HL-60/S4 treated with phorbol 12-myristate 13-acetate at 8.2 ng/mL for 4 days and 3 days (cell line): ENCODE results near the gene PLAC1.

Experiments
- in situ Hi-C: fragments of 300-500 bp; cut with MboI; formaldehyde crosslinking; loops from 2 replicates; pipeline ENCODE4 v1.15.0; 2022; ENCODE audit warnings: low sequenced_read_pairs

Gene PLAC1

DNA sequence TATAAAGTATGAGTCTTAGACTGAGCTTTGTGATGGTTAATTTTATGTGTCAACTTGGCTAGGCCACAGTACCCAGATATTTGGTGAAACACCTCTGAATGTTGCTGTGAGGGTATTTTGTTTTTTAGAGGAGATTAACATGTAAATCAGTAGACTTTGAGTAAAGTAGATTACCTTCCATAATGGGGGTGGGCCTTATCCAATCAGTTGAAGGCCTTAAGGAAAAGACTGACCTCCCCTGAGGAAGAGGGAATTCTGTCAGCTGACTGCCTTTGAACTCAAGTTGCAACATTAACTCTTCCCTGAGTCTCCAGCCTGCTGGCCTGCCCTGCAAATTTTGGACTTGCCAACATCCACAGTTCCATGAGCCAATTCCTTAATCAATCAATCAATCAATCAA, 66.0 kb downstream of the PLAC1 start:
- in situ Hi-C loops, result no loop called here

DNA sequence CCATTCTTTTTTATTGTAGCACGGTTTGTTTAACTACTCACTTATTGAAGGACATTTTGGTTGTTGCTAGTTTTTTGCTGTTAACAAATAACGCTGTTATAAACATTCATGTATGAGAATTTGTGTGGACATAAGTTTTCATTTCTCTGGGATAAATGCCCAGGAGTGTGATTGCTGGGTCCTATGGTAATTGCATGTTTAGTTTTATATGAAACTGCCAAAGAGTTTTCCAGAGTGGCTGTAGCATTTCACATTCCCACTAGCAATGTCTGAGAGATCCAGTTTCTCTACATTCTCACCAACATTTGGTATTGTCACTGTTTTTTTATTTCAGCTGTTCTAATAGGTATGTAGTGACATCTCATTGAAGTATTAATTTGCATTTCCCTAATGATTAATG, 66.8 kb downstream of the PLAC1 start:
- in situ Hi-C loops, result no loop called here

DNA sequence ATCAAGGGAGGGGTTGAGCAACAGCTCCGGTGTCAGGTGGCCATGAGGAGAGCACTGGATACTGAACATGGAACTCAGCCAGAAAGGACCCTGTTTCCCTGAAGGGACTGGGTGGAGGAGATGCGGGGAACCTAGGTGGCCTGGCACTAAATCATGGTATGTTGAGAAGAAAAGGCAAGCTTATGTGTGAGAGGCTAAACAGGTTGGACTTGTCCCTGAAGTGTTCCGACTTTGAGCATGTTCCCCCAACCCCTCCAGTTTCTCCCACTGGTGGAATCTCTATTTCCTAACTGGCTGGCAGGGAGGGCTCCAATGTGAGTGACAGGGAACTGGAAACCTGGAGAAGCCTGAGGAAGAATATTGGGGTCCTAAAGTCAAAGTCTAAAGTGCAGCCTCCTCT, 69.5 kb downstream of the PLAC1 start:
- in situ Hi-C loops, result no loop called here

DNA sequence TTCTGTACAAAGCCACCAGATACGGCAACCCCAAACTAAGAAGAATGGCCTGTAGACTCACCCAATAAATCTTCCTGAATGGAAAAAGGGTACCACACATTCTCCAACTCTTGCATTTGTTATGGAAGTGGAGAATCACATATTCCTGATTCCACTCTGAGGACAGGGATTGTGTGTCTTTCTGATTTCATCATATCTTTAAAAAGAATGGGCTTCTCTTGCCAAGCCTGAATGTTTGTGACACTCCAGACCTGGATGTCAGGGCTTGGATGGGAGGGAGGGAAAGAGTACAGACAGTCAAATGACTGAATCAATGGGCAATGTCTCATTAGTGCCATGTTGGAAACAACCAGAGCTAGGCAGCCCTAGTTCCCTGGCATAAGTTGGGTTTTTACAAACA, 77.4 kb downstream of the PLAC1 start:
- in situ Hi-C loops, result no loop called here

DNA sequence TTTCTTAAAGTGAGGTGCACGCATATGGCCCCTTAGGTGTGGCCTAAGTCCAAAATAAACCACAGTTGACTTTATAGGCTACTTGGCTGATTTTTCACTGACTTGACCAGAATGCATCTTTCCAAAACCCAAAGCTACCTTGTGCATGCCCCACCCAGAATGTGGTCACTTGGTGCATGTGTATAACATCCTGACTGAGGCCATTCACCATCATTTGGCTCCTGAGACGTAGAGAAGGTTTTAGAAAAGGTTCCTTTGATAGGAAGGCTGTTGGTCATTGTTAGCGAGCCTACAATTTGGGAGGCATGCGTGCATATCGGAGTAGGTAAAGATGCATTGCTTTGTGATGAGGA, 84.6 kb downstream of the PLAC1 start:
- in situ Hi-C loops, result no loop called here

DNA sequence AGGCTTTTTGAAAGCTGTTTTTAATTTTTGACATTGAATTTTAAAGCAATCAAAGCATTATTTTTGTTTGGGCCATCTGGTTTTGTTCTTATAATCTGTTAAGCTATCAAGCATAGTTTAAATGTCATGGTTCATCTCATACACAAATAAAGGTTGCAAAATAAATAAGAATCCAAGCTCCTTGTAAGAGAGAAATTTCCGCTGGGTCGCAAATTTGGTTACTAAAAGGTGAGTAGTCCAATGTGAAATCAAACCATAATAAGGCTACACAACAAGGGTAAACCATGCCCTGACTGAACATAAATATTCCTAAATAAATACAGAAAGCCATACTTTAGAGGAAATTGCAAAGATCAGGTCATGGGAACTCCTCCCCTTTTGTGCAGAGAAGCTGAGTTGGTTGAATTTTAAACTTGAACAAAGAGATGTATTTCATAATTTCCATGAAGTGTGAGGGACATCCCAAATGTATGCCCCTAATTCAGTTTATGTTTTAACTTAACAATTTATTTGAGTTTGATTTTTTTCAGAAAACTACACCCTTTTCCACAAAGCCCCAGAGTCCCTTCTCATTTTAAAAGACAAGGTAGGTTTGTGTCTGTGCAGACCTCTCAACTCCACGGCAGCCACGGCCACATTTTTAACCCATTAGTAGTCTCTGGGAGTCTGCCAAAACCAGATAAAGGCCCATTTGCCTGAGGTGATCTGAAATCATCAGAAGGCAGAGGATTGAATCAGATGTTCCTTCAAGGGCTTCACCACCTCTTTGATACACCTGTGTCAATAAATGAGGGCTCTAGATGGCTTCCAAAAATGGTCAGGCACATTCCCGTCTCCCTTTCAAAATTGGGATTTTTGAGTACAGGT, 85.2 kb downstream of the PLAC1 start:
- in situ Hi-C loops, result no loop called here

DNA sequence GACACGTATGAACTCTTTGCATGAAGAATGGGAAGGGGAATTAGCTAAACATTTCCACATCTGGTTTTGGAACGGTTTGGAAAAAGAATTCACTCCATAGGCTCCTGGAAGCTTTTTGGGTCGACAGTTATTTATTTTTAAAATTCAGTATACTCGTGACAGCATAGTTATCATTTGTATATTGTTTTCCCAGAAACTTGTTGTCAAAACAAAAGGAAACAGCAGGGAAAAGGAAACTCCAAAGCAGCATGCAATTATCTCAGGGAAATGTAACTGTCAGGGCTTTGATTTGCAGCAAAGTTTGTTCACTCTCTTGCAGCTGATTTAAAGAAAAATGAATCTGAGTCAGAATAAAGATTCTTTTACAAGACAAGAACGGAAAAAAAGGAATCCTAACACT, 86.5 kb downstream of the PLAC1 start:
- in situ Hi-C loops, result no loop called here

DNA sequence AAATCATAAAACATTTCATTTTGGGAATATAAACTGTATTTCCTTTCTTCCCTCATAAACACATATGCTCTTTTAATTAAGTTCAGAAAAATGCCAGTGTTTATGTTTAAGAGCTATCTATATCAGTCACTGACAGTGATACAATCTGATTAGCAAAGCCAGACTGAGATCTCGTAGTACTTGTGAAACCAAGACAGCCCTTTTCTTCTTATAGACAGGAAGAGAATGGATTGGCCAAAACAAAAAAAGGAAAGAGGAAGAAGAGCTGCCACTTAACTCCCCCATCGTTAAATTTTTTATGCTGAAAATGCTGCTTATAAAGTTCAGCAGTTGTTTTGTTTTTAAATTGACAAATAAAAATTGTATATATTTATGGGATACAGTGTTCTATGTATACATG, 87.4 kb downstream of the PLAC1 start:
- in situ Hi-C loops, result no loop called here

DNA sequence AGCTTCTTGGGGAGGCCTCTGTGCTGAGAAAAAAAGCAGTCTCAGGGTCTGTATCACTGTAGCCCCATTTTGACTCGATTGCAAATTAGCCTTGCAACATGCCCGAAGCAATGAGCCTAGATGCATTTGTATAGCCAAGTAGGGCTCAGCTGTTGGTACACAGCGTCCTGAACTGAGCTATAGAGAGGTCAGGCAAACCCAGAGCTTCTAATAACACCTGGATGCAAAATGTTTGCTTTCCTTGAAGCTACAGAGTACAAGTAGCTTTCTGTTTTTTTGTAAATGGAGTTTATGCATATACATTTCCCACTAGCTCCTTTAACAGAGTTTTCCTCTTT, 87.8 kb downstream of the PLAC1 start:
- in situ Hi-C loops, result no loop called here

DNA sequence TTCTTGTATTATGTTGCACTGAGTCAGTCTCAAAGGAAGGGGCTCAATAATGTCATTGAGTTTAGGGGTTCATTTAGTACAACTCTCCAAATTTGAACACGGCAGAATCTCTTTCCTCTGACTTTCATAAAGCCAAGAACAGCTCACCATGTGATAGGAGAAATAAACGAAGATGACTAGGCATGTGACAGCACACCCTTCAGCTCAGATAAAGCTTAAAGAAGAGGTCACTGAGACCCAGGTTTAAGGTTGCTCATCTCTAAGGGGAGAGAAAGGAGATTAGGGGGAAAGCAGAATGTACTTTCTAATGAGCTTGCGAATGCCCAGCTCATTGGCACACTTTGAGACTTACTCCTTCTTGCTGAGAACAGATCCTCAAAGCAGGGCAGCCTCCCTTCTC, 89.0 kb downstream of the PLAC1 start:
- in situ Hi-C loops, result no loop called here

DNA sequence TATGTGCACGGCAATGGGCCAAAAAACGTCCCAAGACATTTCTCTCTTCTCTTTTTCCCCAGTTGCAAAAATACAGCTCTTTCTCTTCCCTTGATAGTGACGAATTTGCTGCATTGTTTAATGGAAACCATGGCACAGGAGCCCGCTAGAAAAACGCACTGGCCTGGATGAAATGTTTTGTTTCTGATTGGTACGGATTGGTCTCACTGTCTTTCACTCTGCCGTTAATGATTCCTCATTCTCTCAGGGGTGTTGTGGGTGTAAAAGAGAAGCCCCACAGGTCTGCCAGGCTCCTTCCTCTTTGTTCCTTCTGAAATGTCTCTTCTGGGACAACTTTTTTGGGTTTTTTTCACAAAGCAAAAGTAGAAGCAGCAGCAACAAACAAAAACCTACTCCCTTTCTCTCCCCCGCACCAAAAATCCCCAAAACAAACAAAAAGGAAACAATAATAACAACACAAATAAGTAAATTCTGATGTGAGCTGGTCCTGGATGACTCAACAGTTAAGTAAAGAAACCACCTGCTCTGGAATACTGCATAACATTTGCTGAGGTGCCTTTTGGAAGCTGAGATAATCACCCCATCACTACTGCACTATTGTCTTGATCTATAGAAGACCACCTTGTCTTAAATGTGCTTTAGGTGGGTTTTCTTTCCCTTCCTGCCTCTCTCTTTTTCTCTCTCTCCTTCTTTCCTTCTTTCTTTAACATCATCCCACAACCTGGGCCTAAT, 89.8 kb downstream of the PLAC1 start:
- in situ Hi-C loops, result no loop called here

DNA sequence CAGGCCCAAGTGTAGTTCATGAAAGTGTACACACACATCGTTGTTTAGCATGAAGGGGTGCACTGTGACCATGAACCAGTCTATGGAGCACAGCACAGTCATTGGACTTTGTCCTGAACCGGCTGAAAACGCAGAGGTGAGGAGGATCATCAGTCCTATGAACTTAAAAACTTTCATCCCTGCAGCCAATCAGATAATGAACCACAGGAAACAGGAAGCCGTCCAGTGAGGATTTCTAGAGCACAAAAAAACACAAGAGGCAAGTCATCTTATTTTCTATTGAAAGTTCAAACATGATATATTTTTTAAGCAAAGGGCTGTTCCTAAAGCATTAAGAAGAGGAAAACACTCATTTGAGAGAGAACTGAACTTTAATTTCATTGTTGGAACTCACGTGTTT, 91.8 kb downstream of the PLAC1 start:
- in situ Hi-C loops, result no loop called here

DNA sequence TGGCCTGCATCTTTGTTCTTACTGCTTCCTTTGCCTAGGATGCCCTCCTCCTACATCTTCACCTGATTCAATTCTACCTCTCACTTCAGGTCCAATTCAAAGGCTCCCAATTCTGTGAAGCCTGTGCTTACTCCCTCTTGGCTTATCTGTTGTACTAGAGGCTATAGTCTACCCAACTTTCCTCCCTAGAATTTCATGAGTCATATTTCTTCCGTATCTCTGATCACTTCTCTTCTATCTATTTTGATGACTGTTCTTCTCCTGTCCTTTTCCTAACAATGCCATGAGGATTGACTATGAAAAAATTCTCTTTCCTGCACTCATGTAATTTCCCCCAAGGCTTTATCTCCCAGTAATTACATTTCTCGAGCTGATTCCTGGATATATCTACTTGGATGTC, 96.3 kb downstream of the PLAC1 start:
- in situ Hi-C loops, result no loop called here

DNA sequence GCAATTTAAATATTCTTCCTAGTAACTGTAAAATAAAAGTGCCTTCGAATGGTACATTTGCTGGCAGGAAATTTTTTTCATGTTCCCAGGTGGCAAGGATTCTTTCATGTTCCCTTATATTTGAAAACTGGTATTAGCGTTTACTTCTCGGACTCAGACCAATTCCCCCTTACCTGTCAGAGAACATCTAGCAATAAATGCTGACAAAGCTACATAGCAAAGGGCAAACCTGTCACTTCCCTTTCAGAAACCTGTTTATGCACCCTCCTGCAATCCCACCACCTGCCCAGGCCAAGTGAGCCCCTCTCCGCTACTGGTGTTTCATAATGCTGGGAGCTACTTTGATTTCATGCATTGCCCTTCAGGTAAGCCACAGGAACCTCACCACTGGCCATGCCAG, 100.1 kb downstream of the PLAC1 start:
- in situ Hi-C loops, result no loop called here

DNA sequence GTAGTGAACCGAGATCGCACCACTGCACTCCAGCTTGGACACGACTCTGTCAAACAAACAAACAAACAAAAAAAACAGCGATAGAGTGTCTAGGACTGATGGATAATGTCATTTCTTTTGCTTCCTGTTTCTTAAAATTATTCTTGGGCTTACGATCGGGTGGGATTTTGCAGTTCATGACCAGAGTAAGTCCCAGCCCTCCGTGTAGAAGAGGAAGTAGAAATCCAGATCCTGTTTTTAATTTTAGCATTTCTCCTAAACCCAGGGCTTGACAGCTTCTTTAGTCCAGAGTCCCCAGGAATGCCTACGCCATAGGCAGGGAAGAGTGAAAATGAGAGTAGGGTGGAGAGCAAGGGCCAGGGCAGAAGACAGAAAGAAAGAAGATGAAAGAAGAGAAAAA, 104.0 kb downstream of the PLAC1 start:
- in situ Hi-C loops, result no loop called here

DNA sequence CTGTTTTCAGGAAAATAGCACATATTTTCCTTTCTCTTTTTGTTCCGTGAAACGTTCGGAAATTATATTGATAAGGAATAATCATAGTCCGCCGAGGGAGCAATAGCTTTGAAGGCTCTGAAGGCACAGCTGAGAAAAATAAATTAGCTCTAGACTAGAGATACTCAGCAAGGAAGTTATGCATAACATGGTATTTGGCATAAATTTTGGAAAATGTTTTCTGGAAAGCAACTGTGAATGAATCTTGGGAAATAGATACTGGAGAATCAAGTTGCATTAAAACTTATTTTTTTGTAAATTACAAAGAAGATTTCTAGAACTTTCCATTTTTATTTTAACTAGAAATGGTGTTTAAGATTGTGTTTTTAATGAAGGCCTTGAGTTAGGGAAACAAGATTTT, 105.9 kb downstream of the PLAC1 start:
- in situ Hi-C loops, result no loop called here

DNA sequence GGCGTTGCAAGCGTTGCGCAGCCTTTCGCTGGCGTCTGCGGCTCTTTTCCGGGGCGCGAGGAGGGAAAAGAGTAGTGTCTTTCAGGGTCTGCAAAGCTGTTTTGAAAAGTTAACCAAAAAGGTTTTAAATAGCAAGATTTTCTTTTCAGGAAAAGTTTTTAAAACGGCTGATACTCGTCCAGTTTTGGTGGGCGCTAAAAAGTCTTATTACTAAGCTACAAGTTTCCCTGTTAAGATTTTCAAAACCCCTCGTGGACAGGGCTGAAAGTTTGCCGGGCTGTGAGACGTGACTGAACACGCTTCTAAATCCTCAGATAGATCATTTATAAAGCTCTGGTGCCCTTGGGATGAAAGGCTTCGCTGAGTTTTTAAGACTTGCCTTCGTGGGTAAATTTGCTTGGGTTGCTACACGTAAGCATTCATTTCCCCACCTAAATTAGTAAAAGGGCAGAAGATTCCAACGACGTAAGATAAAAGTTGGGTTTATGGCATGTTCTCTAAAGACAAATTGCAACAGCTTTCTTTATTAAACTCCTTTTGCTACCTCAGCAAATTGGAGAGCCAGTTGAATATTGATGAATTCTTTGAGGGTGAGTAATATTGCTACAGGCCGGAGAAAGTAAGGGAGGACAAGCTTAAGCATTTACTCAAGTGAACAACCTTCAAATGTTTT, 106.8 kb downstream of the PLAC1 start:
- in situ Hi-C loops, result no loop called here

DNA sequence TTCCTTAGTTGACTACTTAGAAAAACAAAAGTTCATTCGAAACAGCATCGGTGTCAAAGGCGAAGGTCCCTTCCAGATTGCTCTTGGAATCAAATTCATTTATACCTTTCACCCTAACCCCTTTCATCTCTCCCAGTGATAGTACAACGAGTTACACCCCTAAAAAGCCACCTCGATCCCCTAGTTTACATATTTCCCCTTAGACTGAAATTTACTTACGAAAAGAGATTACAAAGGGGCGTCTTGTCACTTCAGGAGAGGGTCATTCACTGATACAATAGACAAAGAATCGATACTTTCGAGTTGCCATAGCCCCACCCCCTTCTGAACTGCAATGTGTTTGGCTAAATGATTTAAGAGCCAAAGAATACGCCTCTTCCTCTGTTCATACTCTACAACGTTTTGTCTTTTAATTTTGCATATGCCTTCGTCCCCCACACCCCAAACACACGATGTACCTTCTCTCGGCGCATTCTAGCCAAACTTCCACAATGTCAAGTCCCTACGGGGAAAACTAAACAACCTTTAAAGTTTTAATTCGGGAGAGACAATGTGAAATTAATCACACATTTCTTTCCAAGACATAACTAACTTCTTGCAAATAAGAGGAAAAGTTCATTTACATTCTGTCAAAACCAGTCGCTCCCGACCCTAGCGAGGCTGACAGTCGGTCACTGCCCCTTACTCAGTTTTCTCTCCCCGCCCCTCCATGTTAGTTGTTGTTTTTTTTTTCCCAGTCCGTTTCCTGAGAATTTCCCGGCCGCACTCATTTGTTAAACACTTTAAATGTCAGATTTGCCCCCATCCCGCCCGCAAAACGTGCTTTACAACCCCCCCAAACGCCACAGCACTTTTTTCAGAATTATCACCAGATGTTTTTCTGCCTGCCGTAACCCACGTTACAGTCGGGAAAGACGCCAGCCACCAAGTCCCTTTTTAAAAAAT, 109.7 kb downstream of the PLAC1 start:
- in situ Hi-C loops, result no loop called here

DNA sequence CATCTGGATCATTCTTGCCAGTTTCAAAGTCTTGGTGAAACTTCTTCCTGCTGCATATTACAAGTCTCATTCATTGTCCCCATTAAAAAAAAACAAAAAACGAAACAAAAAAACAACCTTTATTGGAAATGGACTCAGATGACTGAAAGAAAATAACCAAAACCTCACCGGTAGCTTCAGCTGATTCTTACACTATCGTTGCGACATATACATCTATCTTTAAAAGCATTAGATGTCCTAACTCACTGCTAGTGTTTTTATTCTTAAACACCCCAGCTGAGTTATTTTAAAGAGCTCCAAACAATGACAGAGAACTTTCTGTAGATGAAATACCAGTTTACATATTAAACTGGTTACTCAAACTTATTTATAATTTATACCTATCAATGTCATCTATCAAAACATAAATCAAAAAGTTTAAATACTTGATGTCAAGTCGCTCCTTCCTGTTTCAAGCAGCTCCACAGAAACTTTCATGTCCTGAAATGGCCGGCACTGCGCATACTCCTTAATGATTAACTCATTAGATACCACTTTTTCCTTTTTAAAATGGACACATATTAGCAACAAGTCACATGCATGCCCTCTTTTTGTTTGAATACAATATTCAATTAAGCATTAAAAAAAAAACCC, 111.1 kb downstream of the PLAC1 start:
- in situ Hi-C loops, result no loop called here

DNA sequence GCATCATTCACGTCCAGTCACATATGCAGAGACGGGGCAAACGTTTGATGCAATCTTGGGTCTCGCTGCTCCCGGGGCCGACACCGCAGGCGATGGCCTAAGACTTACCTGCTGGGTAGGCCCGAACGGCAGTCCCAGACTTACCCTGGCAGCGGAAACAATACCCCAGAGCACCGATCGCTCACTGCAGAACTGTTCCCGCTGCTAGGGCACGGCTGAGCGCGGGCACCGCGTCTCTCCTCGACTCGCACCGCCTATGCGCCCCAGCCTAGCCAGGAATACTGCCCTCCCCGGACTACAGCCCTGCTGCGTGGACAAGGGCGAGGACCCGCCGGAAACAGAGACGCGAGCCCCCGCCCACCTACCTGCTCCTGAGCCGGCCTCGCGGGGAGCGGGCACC, 112.1 kb downstream of the PLAC1 start:
- in situ Hi-C loops, result no loop called here

DNA sequence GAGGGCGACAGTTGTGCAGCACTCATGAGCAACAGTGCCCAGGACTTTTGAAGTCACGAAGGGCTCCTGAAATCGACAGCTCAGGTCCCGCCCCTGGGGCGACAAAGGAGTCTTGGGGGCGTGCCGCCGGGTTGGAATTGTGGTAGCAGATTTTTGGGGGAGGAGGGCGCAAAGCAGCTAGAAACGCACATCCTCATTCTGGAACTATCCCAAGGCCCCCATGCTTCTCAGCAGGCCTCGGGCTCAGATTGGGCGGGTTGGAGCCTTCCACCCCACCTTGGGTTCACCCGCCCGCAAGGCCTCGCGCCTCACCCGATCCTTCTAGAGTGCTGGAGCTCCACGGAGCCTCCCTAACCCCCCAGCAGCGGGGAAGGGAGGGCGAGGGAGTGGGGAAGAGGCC, 112.8 kb downstream of the PLAC1 start:
- in situ Hi-C loops, result no loop called here
